B cell (primary cell): ENCODE measurements around the gene MPP4. TPM values are rescaled to one million over a fixed set of nuclear protein-coding genes. Genes with fewer than 3 reads are reported as not detected.

Experiments
- ATAC-seq: fragments of 200-7000 bp; cut with Tn5 transposase; one replicate; pipeline ENCODE4 v1.10.0; 2021; ENCODE audit warnings: low read depth, mild to moderate bottlenecking, moderate number of reproducible peaks, moderate library complexity
- CTCF ChIA-PET: fragments of 350-600 bp; sonication (Branson Sonifier 250); formaldehyde crosslinking; loops from one replicate; lab custom pipeline; 2021; ENCODE audit warnings: antibody characterized with exemption, inconsistent platforms; lab: Charles Lee
- POLR2A ChIA-PET: fragments of 350-600 bp; sonication (Branson Sonifier 250); formaldehyde crosslinking; loops from one replicate; lab custom pipeline; 2021; ENCODE audit warnings: antibody characterized with exemption; lab: Charles Lee
- DNase-seq: peaks from one replicate; pipeline ENCODE4 v3.0.0; 2013
- H2AFZ ChIP-seq: 2 replicates; pipeline ENCODE4 v1.6.1; 2012; ENCODE audit warnings: mild to moderate bottlenecking, low read depth, low read length; ENCODE audit not compliant: insufficient read depth, poor library complexity, severe bottlenecking
- H3K27ac ChIP-seq, 2 donors: 1 replicate in 1 of 2; 2 replicates in 1 of 2; pipeline ENCODE4 v1.5.1; 2012 to 2013; ENCODE audit warnings: low read length in 2 of 2, mild to moderate bottlenecking in 2 of 2, moderate library complexity in 1 of 2
- H3K27me3 ChIP-seq, 4 experiments: fragments of 200-600 bp in 1 of 4; sonication (generic) in 1 of 4; replicated peaks in 1 of 4; 1 replicate in 2 of 4; 2 replicates in 2 of 4; pipeline versions ENCODE4 v1.6.1 to v1.7.0; 2013 to 2016; ENCODE audit warnings: low read length in 3 of 4, mild to moderate bottlenecking in 2 of 4, mixed read lengths in 1 of 4, moderate library complexity in 1 of 4; ENCODE audit not compliant: insufficient read depth in 4 of 4, control insufficient read depth in 3 of 4; ENCODE audit errors: control extremely low read depth in 1 of 4
- H3K36me3 ChIP-seq, 2 experiments: replicated peaks in 1 of 2; 1 replicate in 1 of 2; 2 replicates in 1 of 2; pipeline versions ENCODE4 v1.6.1 to v1.7.1; 2013; ENCODE audit warnings: low read length in 1 of 2; ENCODE audit not compliant: insufficient read depth in 2 of 2, control insufficient read depth in 1 of 2; ENCODE audit errors: control extremely low read depth in 1 of 2, extremely low read depth in 1 of 2
- H3K4me1 ChIP-seq, 2 donors: fragments of 200-600 bp in 1 of 2; sonication (generic) in 1 of 2; 1 replicate in 1 of 2; 2 replicates in 1 of 2; pipeline versions ENCODE4 v1.5.1 to v1.6.1; 2013 to 2017; ENCODE audit warnings: low read length in 2 of 2; ENCODE audit not compliant: control insufficient read depth in 2 of 2, insufficient read depth in 2 of 2
- H3K4me2 ChIP-seq: replicated peaks from 2 replicates; pipeline ENCODE3; 2012; ENCODE audit warnings: mild to moderate bottlenecking, low read depth, low read length; ENCODE audit not compliant: poor library complexity, severe bottlenecking
- H3K4me3 ChIP-seq, 5 experiments: fragments of 200-600 bp in 1 of 5; sonication (generic) in 1 of 5; 1 replicate in 3 of 5; 2 replicates in 2 of 5; pipeline versions ENCODE4 v1.5.1 to v1.7.0; 2011 to 2016; ENCODE audit warnings: low read length in 4 of 5, mild to moderate bottlenecking in 4 of 5, low read depth in 2 of 5, control low read depth in 1 of 5, moderate library complexity in 1 of 5; ENCODE audit not compliant: insufficient read depth in 1 of 5; ENCODE audit errors: control extremely low read depth in 1 of 5, extremely low read depth in 1 of 5
- H3K79me2 ChIP-seq: fragments of 200-600 bp; sonication (generic); one replicate; pipeline ENCODE4 v1.6.0; 2016; ENCODE audit warnings: low read length; ENCODE audit not compliant: control insufficient read depth, insufficient read depth
- H3K9ac ChIP-seq: fragments of 200-600 bp; sonication (generic); 2 replicates; pipeline ENCODE4 v1.6.1; 2017; ENCODE audit warnings: mild to moderate bottlenecking, low read length, moderate library complexity
- H3K9me3 ChIP-seq, 3 donors: one replicate each; pipeline versions ENCODE4 v1.6.1 to v1.7.1; 2013; ENCODE audit warnings: low read length in 2 of 3; ENCODE audit not compliant: control insufficient read depth in 2 of 3, insufficient read depth in 1 of 3; ENCODE audit errors: control extremely low read depth in 1 of 3
- H4K20me1 ChIP-seq: 2 replicates; pipeline ENCODE4 v1.6.0; 2012; ENCODE audit warnings: mild to moderate bottlenecking, low read length; ENCODE audit not compliant: insufficient read depth, control insufficient read depth, poor library complexity, severe bottlenecking
- H3K27ac Mint-ChIP-seq: one replicate; pipeline ENCODE4 v1.8.0; 2021; ENCODE audit warnings: mixed read lengths
- H3K27me3 Mint-ChIP-seq: one replicate; pipeline ENCODE4 v1.8.0; 2021; ENCODE audit warnings: mixed read lengths
- H3K4me1 Mint-ChIP-seq: one replicate; pipeline ENCODE4 v1.8.0; 2021; ENCODE audit warnings: mixed read lengths
- H3K4me3 Mint-ChIP-seq: one replicate; pipeline ENCODE4 v1.8.0; 2021; ENCODE audit warnings: mixed read lengths
- H3K9me3 Mint-ChIP-seq: one replicate; pipeline ENCODE4 v1.8.0; 2022; ENCODE audit warnings: mixed read lengths; ENCODE audit not compliant: insufficient read depth
- EZH2 ChIP-seq: IDR thresholded peaks from 2 replicates; pipeline ENCODE4 v1.6.1; 2012; ENCODE audit warnings: borderline replicate concordance, low read depth, mild to moderate bottlenecking, moderate library complexity, low read length; ENCODE audit not compliant: insufficient read depth, poor library complexity, severe bottlenecking
- WGBS: methylation state at CpG from one replicate; pipeline ENCODE4 v1.1.5; 2013; ENCODE audit warnings: missing lambda C conversion rate; ENCODE audit not compliant: insufficient coverage; 5-methylcytosine and 5-hydroxymethylcytosine counted together
- intact Hi-C: fragments of 100-400 bp; cut with micrococcal nuclease; formaldehyde crosslinking; loops from one replicate; pipeline ENCODE4 v1.10.0; 2022
- polyA plus RNA-seq: library from polyadenylated mRNA; depleted of rRNA; stranded (reverse); fragments of >200 nt; gene quantifications from 2 replicates; pipeline ENCODE4 v1.2.3, GENCODE V29; 2012
- total RNA-seq, 2 donors: library from RNA; stranded (reverse); fragments of 120-200 nt in 1 of 2; gene quantifications; 1 replicate in 1 of 2; 2 replicates in 1 of 2; pipeline versions ENCODE4 v1.2.3 to v1.2.4, GENCODE V29; 2013 to 2022
- TF ChIP-seq, protein P1 (sequence below): fragments of 200-600 bp; IDR thresholded peaks from one replicate; pipeline ENCODE4 v1.8.0; 2022; ENCODE audit warnings: antibody characterized with exemption, mild to moderate bottlenecking

MPP4 gene
- total and polyA plus RNA-seq, 2 donors (not counting 1 experiment from before 2014, with no cell fraction given): not detected

GRCh38 chr2:201669865-201670264 is 28.6 kb downstream of the MPP4 start:
- no peaks in the 10 kb centered on the region for H3K4me1 ChIP-seq
- no peak overlapping the region for H2AFZ ChIP-seq
- TF ChIP-seq, protein P1, sequence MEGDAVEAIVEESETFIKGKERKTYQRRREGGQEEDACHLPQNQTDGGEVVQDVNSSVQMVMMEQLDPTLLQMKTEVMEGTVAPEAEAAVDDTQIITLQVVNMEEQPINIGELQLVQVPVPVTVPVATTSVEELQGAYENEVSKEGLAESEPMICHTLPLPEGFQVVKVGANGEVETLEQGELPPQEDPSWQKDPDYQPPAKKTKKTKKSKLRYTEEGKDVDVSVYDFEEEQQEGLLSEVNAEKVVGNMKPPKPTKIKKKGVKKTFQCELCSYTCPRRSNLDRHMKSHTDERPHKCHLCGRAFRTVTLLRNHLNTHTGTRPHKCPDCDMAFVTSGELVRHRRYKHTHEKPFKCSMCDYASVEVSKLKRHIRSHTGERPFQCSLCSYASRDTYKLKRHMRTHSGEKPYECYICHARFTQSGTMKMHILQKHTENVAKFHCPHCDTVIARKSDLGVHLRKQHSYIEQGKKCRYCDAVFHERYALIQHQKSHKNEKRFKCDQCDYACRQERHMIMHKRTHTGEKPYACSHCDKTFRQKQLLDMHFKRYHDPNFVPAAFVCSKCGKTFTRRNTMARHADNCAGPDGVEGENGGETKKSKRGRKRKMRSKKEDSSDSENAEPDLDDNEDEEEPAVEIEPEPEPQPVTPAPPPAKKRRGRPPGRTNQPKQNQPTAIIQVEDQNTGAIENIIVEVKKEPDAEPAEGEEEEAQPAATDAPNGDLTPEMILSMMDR: no peak
- no peak for TF ChIP-seq EZH2
- DNase-seq (no peak), ATAC-seq (no peak)
- H3K9me3 ChIP-seq: no peaks in the 10 kb centered on the region
- no peak overlapping the region for H3K4me3 ChIP-seq
- intact Hi-C loops: no loop called here
- no peak overlapping the region for H3K4me3 Mint-ChIP-seq
- no peak overlapping the region for H3K27ac Mint-ChIP-seq
- ChIA-PET CTCF (no interaction called here), POLR2A (no interaction called here)
- H3K4me2 ChIP-seq: no peak overlapping the region
- H3K79me2 ChIP-seq: no peaks in the 10 kb centered on the region
- H4K20me1 ChIP-seq: no peaks in the 10 kb centered on the region
- H3K9me3 Mint-ChIP-seq: no peaks in the 10 kb centered on the region
- WGBS: no CpG with 5 or more reads among the region's 1 CpG
- no peaks in the 10 kb centered on the region for H3K36me3 ChIP-seq
- H3K27me3 Mint-ChIP-seq: peaks cover 4% of the 10 kb centered on the region
- no peaks in the 10 kb centered on the region for H3K4me1 Mint-ChIP-seq
- no peak overlapping the region for H3K9ac ChIP-seq
- H3K27ac ChIP-seq: no peak overlapping the region
- no peaks in the 10 kb centered on the region for H3K27me3 ChIP-seq

DNA sequence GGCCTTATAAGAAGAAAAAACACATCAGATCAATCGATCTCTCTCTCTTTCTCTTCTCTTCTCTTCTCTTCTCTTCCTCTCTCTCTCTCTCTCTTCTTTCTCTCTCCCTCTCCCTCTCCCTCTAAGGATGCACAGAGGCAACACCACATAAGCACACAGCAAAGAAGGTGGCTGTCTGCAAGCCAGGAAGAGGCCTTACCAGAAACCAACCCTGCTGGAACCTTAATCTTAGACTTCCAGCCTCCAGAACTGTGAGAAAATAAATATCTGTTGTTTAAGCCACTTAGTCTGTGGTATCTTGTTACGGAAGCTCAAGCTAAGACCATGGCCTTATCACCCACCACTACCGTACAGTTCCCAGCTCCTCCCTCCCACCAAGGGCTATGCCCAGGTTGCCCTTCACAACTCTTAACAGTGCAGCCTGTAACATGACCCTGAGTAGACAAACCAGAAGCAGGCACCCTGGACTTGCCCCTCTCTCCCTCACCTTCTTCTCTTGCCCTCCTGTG is 30.0 kb downstream of the MPP4 start:
- Mint-ChIP-seq H3K9me3 (no peaks in the 10 kb centered on the region), H3K4me3 (no peak overlapping the region), H3K4me1 (no peaks in the 10 kb centered on the region), H3K27ac (no peak overlapping the region), H3K27me3 (peaks cover 10% of the 10 kb centered on the region)
- ChIA-PET POLR2A (no interaction called here), CTCF (interaction anchor here (1.1 to 1.5 kb wide), 2 partner anchors 509 to 511 kb away, joined by 4 read pairs; no protein-coding TSS in a partner anchor)
- no peak for ATAC-seq
- intact Hi-C loops: no loop called here
- Histone ChIP-seq H3K4me2 (no peak overlapping the region), H3K9ac (no peak overlapping the region), H3K27me3 (no peaks in the 10 kb centered on the region), H3K9me3 (no peaks in the 10 kb centered on the region), H3K27ac (no peak overlapping the region), H3K79me2 (no peaks in the 10 kb centered on the region), H3K4me1 (no peaks in the 10 kb centered on the region), H4K20me1 (no peaks in the 10 kb centered on the region), H3K4me3 (no peak overlapping the region), H2AFZ (no peak overlapping the region), H3K36me3 (no peaks in the 10 kb centered on the region)
- WGBS: 90% methylated on average over 2 of the region's 3 CpGs
- no peak for DNase-seq
- no peak for TF ChIP-seq EZH2
- TF ChIP-seq, protein P1: no peak
